Stomach (tissue), 4 donors: ENCODE data around the gene GTF2H2.
"Not testable (repeated sequence)": the region's sequence is repeated elsewhere in the genome, so short reads cannot be mapped to it uniquely, and the experiment has no call there.

Experiments
- EP300 ChIP-seq: sonication (generic); formaldehyde crosslinking; IDR thresholded peaks from one replicate; pipeline ENCODE4 v1.6.1; 2017; ENCODE audit warnings: antibody characterized with exemption
- POLR2A ChIP-seq, 4 donors: fragments of 450-650 bp; IDR thresholded peaks; one replicate each; pipeline ENCODE4 v1.6.1; 2016; ENCODE audit warnings: antibody characterized with exemption in 4 of 4, control low read depth in 2 of 4, mild to moderate bottlenecking in 1 of 4, moderate library complexity in 1 of 4
- POLR2AphosphoS5 ChIP-seq, 3 donors: sonication (generic); formaldehyde crosslinking; IDR thresholded peaks; one replicate each; pipeline ENCODE4 v1.6.1; 2016; ENCODE audit warnings: antibody characterized with exemption in 3 of 3
- TF ChIP-seq, protein P1 (sequence below), 7 experiments: fragments of 450-650 bp in 4 of 7; fragments of 200-600 bp in 3 of 7; sonication (generic) in 3 of 7; IDR thresholded peaks; one replicate each; pipeline ENCODE4 v1.5.1; 2016 to 2019; ENCODE audit warnings: antibody characterized with exemption in 7 of 7, control low read depth in 2 of 7, mild to moderate bottlenecking in 1 of 7

DNA sequence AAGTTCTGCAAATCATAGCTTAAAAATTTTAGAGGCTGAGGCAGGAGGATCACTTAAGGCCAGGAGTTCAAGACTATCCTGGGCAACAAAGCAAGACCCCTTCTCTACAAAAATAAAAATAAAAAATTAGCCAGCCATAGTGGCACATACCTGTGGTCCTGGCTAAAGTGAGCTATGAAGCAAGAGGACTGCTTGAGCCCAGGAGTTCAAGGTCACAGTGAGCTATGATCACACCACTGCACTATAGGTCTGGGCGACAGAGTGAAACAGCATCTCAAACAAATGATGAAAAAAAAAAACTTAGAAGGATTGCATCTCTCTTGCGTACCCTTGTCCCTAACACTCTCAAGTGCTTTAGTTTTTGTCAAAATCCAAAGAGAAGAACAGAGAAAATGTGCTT lies 21.3 kb upstream of the GTF2H2 start:
- not testable (repeated sequence) for TF ChIP-seq POLR2AphosphoS5 (IDR thresholded peaks at IDR 0.05); POLR2A (IDR thresholded peaks at IDR 0.05); EP300
- TF ChIP-seq, protein P1, sequence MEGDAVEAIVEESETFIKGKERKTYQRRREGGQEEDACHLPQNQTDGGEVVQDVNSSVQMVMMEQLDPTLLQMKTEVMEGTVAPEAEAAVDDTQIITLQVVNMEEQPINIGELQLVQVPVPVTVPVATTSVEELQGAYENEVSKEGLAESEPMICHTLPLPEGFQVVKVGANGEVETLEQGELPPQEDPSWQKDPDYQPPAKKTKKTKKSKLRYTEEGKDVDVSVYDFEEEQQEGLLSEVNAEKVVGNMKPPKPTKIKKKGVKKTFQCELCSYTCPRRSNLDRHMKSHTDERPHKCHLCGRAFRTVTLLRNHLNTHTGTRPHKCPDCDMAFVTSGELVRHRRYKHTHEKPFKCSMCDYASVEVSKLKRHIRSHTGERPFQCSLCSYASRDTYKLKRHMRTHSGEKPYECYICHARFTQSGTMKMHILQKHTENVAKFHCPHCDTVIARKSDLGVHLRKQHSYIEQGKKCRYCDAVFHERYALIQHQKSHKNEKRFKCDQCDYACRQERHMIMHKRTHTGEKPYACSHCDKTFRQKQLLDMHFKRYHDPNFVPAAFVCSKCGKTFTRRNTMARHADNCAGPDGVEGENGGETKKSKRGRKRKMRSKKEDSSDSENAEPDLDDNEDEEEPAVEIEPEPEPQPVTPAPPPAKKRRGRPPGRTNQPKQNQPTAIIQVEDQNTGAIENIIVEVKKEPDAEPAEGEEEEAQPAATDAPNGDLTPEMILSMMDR (IDR thresholded peaks at IDR 0.05), result not testable (repeated sequence)
